ENCODE measurements around the gene SEPHS1.
A peak's percentile ranks its signal among the peaks of the same experiment; 100 is the strongest.
"Not testable (repeated sequence)": the region's sequence is repeated elsewhere in the genome, so short reads cannot be mapped to it uniquely, and the experiment has no call there.

Gene SEPHS1

GRCh38 chr10:13322615-13323148 is 25.4 kb downstream of the SEPHS1 start:
- DNase-seq = no peak

- no peak for DNase-seq
Measured at GRCh38 chr10:13321576-13321975, 26.5 kb downstream of the SEPHS1 start.

DNA sequence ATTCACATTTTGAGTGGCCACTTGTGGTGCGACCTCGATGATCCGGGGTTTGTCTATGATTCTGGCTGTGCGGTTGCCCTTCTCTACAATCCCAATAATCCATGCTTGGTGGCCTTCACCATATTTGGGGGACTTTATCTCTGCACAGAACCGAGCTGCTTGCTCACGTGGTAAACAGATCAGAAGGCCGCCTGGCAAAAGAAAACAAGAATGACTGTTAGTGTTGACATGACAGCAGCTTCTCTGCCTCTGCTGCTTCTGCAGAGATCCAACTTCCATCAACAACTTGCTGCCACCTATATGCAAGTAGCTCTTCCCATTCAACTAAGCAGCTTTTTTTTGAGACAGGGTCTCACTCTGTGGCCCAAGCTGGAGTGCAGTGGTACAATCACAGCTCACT is 28.9 kb downstream of the SEPHS1 start:
- DNase-seq = no peak

DNA sequence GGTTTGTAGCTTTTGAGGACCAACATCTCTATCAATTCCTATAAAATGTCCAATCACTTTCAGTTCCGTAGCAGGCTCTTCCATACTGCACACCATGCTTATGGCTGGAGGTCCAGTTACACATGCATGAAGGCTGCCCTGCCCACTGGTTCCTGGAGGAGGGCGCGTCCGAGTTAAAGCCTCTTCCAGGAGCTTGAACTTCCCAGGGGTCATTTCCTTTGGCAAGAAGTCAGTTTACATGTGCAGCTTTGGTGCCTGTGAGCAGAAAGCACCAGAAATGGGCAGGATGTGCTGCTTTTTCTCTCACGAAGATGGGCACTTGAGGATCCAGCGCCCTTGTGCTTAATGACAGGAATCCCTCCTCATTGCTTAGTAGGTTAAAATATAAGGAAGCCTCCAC is 30.6 kb downstream of the SEPHS1 start:
- DNase-seq = no peak

- no peak for DNase-seq
Measured at GRCh38 chr10:13316635-13317311, 31.3 kb downstream of the SEPHS1 start.

DNA sequence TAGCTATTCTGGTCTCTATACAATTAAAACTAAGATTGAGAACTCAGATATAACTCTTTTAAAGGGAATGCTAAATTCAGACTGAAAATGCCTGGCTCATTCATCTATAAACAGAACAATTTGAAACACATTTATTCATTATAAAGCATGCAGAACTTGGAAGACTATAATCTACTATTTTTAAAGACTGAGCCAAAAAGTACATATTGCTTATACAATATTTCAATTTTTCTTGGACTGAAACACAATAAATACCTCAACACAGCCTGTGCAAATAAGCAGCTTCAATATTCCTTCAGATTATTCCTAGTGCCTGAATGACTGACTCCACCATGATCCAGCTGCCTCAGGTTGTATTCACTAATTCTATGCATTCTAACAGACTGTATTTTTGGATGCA is 32.7 kb downstream of the SEPHS1 start:
- DNase-seq = no peak

GRCh38 chr10:13311177-13311575 is 36.9 kb downstream of the SEPHS1 start:
- no peak for DNase-seq

DNA sequence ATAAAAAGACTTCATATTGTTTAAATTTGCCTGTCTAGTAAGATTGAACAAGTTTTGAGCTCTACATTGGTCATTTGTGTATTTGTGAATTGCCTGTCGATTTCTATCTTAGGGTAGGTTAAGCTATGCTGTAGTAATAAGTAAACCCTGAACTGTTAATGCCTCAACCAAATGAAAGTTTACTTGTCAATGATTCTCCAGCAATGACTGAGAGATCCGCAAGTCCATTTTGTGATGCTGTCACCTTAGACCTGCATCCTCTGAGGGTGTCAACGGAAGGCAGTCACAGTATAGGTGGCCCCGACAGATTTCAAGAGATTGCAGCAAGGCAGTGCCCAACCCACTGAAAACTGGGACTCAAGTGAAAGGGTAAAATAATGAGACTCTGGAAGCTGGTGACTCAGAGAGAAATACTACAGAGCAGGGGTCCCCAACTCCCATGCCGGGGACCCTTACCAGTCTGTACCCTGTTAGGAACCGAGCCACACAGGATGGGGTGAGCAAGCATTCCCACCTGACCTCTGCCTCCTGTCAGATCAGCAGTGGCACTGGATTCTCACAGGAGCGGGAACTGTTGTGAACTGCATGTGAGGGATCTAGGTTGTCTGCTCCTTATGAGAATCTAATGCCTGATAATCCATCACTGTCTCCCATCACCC is 37.4 kb downstream of the SEPHS1 start:
- DNase-seq = no peak

DNA sequence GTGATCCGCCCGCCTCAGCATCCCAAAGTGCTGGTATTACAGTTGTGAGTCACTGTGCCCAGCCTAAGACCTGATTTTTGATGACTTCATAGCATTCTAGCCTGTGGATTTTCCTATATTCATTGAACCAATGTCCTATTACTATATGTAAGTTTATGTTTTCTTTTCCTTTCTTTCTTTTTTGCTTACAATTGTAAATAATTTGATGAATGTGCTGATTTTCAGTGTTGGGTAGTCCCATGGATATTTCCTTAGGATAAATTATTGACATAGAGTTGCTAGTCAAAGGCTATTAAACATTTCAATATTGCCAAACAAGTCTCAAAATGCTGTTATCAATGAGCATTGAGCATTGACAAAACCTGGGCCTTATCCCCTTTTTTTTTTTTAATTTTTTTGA is 38.3 kb downstream of the SEPHS1 start:
- no peak for DNase-seq

DNA sequence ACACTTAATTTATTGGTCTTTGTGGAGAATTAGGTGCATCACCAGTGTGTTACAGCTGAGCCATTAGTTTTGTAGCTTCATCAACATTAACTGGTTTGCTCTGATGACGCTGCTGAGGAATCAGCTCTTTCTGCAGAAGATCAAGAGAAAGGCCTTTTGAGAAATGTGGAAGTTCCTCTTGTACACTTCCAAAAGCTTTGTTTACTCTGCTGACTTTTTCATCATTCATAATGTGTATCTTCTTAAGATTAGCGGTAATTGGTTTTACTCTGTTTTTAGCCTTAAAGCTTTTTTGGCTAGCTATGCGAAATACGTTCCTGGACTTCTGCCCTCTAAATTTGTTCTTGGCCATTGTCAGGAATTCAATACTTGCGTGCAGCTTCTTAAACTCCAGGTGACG is 40.0 kb downstream of the SEPHS1 start:
- no peak for DNase-seq

GRCh38 chr10:13306103-13306502 is 42.0 kb downstream of the SEPHS1 start:
- no peak for DNase-seq

- no peak for DNase-seq
Measured at GRCh38 chr10:13302821-13303555, 45.1 kb downstream of the SEPHS1 start.

DNA sequence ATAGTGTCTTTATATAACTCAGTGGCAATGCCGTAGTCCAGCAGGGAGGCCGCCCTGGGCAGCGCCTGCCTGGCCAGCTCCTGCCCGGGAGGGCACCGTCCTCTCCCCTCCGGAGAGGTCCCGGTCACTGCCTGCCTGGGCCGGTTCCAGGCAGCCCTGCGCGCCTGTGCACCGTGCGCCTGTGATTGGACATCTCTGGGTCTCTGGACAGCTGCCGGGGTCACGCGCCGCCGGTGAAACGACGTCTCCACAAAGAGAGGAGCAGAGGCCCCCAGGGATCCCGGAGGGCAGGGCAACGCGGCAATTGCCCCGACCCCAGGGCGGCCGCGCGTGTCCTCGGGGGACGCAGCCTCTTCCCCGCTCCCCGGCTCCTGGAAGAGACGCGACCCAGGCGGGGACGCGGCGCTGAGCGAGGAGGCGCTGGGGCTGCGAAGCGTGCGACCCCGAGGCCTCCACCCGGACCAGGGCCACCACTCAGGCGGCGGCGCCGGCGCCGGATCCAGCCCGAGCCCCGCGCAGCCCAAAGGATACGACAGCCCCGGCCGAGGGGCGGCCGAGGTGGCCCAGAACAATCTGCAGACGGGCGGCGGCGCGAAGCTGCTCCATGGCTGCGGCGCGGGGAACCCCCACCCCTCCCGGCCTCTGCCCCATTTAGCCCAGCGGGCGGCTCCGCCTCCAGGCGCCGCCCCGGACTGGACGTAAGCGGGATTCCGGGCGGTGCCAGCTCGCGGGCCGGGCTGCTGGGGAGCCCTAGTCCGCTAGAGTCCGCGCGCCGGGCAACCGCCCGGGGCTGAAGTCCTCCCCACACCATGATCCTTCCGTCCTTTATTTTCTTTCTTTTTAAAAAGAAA is 48.4 kb downstream of the SEPHS1 start, which contains the start of gene PHYH:
TSS of gene PHYH (minus strand) at position 628 of the 851 bp plus-strand sequence. CDS start at position 606, 22 bp downstream.
- peak; percentile 85 for DNase-seq

GRCh38 chr10:13298748-13299436 is 49.2 kb downstream of the SEPHS1 start:
- DNase-seq = no peak

GRCh38 chr10:13296476-13296875 is 51.6 kb downstream of the SEPHS1 start:
- no peak for DNase-seq

GRCh38 chr10:13294784-13295183 is 53.3 kb downstream of the SEPHS1 start:
- no peak for DNase-seq

GRCh38 chr10:13291821-13292773 is 56.0 kb downstream of the SEPHS1 start:
- no peak for DNase-seq

- DNase-seq = no peak
Measured at GRCh38 chr10:13291061-13291460, 57.0 kb downstream of the SEPHS1 start.

DNA sequence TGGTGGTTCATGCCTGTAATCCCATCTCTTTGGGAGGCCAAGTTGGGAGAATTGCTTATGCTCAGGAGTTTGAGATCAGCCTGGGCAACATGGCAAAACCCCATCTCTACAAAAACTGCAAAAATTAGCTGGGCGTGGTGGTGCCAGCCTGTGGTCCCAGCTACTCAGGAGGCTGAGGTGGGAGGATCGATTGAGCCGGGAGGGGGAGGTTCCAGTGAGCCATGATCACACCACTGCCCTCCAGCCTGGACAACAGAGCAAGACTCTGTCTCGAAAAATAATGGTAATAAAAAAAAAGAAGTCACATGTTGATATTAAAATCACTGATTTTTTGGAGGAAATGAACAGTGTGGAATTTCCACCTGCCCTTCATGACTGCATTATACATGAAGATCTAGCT is 64.0 kb downstream of the SEPHS1 start:
- DNase-seq = no peak

GRCh38 chr10:13282348-13282747 is 65.7 kb downstream of the SEPHS1 start:
- DNase-seq = not testable (repeated sequence)

Measured in CD4-positive, alpha-beta T cell treated with Interleukin-4 for 1 hour (primary cell).